Right ventricle myocardium inferior (tissue), 1 donor: ENCODE results near the gene CELSR1. TPM values are rescaled to one million over a fixed set of nuclear protein-coding genes. Genes with fewer than 3 reads are reported as not detected.
A peak's percentile ranks its signal among the peaks of the same experiment; 100 is the strongest.

Source experiments
- ATAC-seq: fragments of 200-7000 bp; cut with Tn5 transposase; one replicate; pipeline ENCODE4 v1.9.1; 2020; ENCODE audit warnings: mild to moderate bottlenecking, moderate library complexity
- DNase-seq: peaks from one replicate; pipeline ENCODE4 v3.0.0; 2021; ENCODE audit errors: missing footprints
- intact Hi-C: fragments of 100-400 bp; cut with DNase I; formaldehyde crosslinking; loops from one replicate; pipeline ENCODE4 v1.11.0; 2022
- total RNA-seq: library from RNA; stranded (reverse); fragmentation: NEBNext Ultra II Directional; extraction: Animal tissue kit (Norgen Biotek cat#: 25700); gene quantifications from one replicate; pipeline ENCODE4 v1.2.1, GENCODE V29; 2021
- donor health status: DM: no; HTN: yes; CAD: no; lungs with severe emphysema.

CELSR1 gene
- total RNA-seq, 1 donor from 2014 or later: 8.4 TPM

DNA sequence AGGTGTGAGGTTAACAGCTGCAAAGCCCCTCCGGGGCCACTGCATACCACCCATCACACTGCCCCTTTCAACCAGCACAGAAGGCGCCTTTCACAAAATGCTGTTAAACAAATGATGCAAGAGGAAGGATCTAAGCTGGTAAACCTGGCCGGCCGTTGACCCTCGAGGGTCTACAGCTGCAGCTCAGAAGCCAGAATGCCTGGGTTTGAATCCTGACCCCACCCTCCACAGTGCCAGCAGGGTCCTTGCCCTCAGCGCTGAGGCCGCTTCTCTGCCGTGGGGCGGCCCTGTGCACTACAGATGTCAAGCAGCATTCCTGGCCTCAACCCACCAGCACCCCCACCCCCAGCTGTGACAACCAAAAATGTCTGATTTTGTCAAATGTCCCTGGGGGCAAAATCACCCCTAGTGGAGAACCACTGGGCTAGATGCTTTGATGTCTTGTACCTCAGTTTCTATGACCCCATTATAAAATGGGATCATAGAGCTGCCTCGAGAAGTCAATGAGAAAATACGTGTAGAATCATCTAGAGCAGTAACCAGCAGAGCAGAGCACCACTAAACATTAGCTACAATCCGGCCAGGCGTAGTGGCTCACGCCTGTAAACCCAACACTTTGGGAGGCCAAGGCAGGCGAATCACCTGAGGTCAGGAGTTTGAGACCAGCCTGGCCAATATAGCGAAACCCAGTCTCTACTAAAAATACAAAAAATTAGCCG, 77.9 kb downstream of the CELSR1 start:
- intact Hi-C loops: loop anchor here (10.0 kb wide), 1 partner anchor 75 kb away; the partner anchor contains the start of gene CELSR1
- ATAC-seq (no peak), DNase-seq (no peak)

DNA sequence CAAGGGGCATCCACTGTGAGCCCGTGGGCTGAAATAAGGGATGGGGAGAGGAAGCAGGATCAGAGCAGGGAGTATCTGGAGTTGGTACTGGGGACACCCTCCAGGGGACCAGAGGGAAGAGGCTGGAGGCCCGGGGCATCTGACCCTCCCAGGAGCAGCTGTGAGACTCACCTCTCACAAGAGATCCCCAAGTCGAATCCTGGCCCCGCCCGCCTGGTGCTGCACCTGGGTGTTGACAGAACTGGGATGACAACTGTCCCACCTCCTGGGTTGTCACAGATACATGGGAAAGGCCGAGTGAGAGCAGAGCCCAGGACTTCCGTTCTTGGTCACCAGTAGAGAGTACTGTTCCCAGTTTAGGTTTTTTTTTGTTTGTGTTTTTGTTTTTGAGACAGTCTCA, 78.9 kb downstream of the CELSR1 start:
- intact Hi-C loops: loop anchor here (10.0 kb wide), 1 partner anchor 76 kb away; the partner anchor contains the start of gene CELSR1
- no peak for DNase-seq
- ATAC-seq: no peak

DNA sequence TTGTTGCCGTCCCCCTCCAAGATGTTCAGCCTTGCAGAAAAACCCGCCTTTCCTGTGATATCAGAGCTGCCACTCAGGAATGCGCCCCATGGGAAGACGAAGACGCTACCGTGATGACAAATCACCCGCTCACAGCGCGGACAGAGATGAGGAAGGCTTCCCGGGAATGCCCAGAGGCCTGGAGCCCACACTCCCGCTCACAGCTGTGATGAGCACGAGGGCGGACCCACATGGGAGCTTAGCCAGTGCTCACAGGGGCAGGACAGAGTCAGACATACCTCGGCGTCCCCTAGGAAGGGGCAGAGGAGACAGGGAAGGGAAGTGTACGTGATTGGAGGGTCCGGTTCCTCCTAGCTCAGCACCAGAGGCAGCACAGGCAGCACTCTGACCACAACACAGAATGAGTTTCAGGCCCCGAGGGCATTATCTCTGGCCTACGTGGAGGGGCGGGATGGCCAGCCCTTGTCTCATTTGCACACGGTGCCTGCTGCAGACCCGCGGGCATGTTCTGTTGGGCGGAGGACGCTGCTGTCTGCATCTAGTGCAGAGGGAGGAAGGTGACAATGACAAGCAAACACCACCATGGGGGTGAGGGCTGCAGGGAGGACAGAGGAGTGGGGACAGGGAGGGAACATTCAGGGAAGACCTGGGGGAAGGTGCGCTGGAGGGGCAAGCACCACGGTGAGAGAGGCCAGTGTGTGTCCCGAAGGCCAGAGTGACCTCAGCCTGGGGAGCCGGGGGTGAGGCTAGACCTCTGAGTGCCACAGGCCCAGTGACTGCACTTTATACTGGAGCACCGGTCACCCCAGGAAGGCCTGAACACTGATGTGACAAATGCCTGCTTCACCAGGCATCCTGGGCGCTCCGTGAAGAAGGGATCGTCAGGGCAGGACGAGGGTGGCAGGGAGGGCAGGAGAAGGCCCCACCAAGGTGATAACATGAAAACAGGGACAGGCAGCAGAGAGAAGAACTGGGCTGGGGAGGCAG, 79.6 kb downstream of the CELSR1 start:
- no peak for DNase-seq

DNA sequence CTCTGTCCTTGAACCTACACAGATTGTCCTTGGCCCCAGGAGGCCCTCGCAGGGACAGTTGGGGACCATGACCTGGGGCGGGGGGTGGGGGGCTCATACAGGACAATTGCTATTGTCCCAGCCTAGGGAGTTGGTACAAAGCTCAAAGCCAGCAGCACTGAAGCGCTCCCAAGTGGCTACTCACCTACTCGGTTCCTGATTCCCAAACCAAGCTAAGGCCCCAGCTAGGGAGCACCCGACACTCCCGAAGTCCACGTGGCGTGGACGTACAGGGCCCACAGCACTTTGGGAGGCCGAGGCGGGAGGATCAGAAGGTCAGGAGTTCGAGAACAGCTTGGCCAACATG, 80.6 kb downstream of the CELSR1 start:
- intact Hi-C loops: loop anchor here (10.0 kb wide), 1 partner anchor 78 kb away; the partner anchor contains the start of gene CELSR1
- DNase-seq (no peak), ATAC-seq (no peak)

More for the DNA sequence above, 79.6 kb downstream of the CELSR1 start:
- no peak for ATAC-seq
- intact Hi-C loops: loop anchor here (10.0 kb wide), 1 partner anchor 77 kb away; the partner anchor contains the start of gene CELSR1

DNA sequence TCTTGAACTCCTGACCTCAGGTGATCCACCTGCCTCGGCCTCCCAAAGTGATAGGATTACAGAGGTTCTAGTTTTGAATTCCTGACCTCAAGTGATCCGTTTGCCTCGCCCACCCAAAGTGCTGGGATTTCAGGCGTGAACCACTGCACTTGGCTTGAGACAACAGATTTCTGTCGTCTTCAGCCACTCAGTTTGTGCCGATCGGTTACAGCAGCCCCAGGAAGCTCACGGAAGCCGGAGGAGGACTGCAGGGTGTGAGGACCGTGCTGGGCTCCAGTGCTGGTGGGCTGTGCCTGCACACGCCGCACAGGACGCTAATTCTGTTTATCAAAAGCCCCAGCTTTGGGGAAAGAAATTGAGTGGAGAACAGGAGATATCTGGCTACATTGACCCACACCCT, 82.0 kb downstream of the CELSR1 start:
- intact Hi-C loops: loop anchor here (10.0 kb wide), 1 partner anchor 79 kb away; the partner anchor contains the start of gene CELSR1
- DNase-seq: no peak
- no peak for ATAC-seq

DNA sequence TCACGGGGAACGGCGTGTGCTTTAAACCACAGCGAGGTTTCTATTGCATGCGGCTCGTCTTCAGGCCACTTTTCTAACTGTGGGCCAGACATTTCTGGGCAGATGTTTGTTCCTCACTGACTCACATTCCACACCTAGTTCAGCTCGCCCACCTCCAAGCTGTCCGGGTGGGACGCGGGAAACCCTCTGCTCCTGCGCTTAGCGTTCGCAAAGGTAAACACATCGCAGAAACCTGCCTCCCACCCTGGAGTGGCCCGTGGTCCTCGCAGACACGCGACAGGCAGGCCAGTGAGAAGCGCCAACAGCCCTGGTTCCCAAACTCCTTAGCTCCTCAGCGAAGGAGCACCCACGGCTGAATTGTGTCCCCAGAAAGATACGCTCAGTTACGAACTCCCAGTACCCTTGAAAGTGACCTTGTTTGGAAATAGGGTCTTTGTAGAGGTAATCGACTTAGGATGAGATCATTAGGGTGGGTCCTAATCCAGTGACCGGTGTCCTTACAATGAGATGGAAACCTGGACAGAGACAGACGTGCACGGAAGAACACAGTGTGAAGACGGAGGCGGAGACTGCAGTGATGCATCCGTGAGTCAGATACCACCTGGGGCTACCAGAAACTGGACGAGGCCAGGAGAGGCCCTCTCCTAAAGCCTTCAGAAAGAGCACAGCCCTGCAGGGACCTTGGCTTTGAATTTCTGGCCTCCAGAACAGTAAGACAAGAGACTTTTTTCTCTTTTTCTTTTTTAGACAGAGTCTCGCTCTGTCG, 82.7 kb downstream of the CELSR1 start:
- ATAC-seq (no peak), DNase-seq (no peak)
- intact Hi-C loops: loop anchor here (10.0 kb wide), 1 partner anchor 80 kb away; the partner anchor contains the start of gene CELSR1

DNA sequence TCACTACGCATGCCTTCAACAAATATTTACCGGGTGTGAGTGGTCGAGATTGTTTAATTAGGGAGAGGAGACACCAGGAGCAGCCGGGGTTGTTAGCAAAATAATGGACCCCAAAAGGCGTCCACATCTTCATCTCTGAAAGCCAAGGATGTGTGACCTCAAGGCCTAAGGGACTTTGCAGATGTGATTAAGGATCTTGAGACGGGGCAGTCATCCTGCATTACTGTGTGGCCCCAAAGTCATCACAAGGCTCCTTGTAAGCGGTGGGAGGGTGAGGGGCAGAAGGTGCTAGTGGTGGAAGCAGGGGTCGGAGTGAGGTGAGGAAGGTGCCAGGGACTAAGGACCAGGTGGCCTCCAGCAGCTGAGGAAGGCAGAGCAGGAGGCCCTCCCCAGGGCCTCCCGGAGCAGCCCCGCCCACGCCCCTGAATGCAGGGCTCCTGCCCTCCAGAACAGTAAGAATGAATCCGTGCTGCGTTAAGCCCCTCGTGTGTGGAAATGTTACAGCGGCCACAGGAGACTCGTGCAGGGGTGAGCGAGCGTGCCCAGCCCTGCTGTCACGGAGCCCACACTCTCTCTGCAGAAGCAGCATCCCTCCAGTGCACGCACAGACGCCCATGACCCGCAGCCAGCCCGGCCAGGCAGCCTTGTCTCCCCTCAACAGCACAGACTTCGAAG, 83.5 kb downstream of the CELSR1 start:
- ATAC-seq (no peak), DNase-seq (no peak)
- intact Hi-C loops: loop anchor here (10.0 kb wide), 1 partner anchor 81 kb away; the partner anchor contains the start of gene CELSR1

DNA sequence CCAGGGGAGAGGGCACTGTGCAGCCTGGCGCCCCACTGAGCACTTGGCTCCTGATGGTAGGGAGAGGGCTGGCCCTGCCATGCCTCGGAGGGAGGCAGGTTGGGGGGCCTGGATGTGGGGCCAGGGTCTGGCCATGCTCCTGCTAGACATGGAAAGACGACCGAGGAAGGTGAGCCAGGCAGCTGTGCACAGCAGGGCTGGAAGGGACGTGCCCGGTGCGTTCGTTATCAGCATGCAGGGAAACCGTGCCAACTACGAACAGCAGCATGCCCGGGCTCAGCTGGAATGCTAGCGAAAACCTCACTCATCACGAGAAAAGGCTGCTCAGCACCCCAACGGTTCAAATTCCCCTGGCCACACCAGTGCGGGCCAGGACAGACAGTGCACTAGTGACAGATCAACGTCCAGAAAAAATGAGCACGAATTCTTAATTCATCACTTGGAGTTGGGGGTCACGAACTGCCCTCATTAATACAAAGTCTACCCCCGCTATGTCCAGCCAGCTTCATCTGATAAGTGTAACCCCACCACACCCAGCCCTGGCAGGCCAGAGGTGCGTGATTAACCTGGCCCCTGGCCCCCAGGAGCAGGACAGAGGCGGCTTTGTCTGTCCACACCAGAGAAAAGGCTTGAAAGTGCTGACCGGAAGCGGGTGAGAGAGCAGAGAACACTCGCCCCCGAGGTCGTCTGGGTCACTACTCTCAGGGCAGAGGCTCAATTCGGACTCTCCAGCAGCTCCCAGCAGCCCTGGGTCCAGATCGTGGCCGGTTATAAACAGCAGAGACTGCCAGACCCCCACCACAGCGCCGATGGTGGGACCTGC, 84.2 kb downstream of the CELSR1 start:
- intact Hi-C loops: loop anchor here (10.0 kb wide), 1 partner anchor 82 kb away; the partner anchor contains the start of gene CELSR1
- peak; percentile 64 for DNase-seq
- peak; percentile 47 for ATAC-seq

DNA sequence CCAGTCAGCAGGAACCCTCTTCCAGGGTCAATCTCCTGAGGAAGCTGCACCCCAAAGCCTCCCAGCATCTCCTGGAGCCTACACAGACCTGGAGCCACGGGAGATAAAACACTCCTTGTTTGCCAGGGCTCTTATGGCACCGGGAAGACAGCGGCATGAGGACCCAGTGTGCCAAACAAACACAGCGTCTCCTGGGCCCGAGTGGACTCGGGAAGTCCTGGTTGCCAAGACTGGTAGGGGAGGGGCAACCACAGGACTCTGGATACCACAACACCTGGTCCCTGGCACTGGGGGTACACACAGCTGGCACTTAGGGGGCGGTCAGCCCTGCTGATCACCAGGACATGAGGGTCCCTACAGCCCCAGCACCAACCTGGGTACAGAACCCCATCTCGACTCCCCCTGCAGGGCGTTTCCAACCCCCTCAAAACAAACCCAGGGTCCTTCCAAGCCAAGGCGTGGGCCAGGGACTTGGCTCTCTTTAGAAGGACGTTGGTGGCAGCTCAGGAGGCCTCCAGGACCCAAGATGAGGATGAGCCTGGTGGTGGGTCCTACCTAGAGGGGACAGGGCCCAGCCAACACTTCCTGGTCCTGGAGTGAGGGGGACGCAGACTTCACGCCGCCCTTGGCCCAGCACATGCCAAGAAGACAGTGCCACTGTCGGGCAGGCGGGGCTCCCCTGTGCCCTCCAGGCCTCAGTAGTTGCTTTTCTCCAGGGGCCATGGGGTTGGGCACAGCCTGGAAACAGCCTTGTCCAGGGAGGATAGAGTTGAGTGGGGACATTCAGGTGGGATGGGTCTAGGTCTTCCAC, 85.0 kb downstream of the CELSR1 start:
- DNase-seq: peak; percentile 59
- peak; percentile 67 for ATAC-seq
- intact Hi-C loops: loop anchor here (10.0 kb wide), 1 partner anchor 82 kb away; the partner anchor contains the start of gene CELSR1

DNA sequence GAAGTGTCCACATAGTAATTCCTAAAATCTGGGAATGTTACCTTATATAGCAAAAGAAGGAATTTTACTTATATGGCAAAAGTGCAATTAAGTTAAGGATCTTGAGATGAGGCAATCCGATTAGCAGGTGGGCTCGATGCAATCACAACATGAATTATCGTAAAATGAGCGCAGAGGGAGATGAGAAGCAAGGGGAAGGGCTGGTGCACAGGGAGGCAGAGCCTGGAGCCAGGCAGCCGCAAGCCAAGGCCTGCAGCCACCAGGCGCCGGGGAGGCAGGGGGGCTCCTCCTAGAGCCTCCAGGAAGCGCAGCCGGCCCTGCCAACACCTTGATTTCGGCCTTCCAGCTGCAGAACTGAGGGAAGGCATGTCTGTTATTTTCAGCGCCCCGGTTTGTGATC, 85.7 kb downstream of the CELSR1 start:
- ATAC-seq (no peak), DNase-seq (no peak)
- intact Hi-C loops: loop anchor here (10.0 kb wide), 1 partner anchor 83 kb away; the partner anchor contains the start of gene CELSR1

DNA sequence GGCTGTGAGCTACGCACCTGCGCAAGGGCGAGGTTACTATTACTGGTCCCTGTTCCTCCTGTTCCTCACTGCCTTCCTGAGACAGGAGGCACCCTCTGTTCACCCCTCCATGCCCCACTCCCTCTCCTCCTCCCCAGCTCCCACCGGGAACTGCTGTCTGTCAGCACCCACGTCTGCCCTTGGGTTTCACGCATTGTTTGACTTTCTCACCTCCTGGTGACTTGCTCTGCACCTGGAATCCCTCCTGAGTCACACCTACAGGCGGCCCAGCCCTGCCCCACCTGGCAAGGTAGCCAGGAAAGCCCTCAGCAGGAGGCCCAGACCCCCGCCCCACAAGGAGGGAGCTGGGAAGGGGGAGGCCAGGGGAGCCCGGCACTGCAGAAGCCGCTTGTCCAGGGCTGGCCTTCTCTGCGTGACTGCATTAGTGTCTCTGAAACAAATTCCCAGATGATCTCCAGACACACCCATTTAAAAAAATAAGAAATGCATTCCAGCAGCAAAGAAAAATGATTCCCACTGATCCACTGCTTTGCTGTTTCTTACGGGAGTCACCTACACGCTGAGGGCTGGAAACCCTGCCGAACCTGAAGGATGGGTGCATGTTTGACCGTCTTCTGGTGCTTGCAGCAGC, 86.4 kb downstream of the CELSR1 start:
- intact Hi-C loops: loop anchor here (10.0 kb wide), 1 partner anchor 84 kb away; the partner anchor contains the start of gene CELSR1
- ATAC-seq: no peak
- DNase-seq: no peak

DNA sequence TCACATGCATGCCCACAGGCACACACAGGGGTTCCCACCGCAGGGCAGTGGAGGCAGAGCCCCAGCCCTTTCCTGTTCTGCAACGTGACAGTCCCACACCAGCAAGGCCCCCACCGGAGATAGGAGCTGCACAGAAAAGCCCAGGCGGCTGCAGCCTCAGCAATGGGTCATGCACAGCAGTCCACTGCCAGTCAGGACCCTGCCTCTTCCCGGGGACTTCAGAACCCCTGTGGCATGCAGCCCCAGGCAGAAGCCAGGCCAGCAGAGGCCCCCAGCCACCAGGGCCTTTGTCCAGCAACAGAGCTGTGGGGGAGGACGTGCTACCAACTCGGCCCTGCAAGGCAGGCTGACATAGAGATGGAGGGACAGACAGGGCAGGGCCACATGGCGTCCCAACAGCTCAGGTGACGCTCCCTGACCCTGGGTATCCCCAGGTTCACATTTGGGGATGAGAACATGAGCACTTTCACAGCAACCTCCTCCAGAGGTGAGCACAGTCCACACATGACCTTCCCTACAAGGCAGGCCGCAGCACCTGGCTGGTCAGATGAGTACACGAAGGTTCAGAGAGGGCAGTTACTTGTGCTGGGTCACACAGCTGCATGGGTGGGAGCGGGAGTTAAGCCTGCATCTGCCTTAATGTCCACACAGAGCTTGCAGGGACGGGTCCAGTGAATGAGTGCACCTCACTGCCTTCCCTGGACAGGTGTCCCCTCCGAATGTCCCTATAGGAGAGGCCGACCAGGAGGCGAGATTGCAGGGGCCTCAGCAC, 87.3 kb downstream of the CELSR1 start:
- intact Hi-C loops: loop anchor here (10.0 kb wide), 1 partner anchor 85 kb away; the partner anchor contains the start of gene CELSR1
- DNase-seq (no peak), ATAC-seq (no peak)

DNA sequence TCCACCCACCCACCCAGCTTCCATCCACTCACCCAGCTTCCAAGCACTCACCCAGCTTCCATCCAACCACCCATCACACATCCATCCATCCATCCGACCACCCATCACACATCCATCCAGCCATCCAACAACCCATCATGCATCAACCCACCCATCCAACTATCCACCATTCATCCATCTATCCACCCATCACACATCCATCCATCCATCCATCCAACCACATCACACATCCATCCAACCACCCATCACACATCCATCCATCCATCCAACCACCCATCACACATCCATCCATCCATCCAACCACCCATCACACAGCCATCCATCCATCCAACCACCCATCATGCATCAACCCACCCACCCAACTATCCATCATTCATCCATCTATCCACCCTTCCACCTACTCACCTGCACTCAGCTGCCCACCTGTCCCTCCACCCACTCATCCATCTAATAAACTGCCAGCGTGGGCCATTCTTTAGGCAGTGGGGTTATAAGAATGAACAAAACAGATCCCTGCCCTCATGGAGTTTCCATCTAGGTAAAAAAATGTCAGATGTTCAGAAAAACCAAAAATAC, 88.2 kb downstream of the CELSR1 start:
- intact Hi-C loops: no loop called here
- no peak for ATAC-seq

DNA sequence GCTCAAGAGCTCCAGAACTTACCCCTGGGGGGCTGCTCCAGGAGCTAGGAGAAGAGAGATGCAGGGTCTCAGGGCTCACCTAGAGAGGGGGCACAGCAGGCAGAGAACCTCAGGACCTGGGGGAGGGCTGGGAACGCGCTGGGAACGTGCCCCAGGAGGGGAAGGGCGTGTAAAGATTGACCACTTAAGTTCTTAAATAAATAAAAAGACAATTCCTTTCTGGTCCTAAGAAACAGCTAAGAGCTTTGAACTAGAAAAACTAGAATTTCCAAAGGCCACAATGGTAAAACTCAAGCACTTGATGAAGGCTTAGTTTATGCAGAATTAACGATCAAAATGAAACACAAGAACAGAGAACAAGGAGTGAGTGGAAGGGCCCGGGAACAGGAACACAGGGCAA, 89.1 kb downstream of the CELSR1 start:
- DNase-seq (no peak), ATAC-seq (no peak)
- intact Hi-C loops: no loop called here

More for the DNA sequence above, 88.2 kb downstream of the CELSR1 start:
- no peak for DNase-seq

DNA sequence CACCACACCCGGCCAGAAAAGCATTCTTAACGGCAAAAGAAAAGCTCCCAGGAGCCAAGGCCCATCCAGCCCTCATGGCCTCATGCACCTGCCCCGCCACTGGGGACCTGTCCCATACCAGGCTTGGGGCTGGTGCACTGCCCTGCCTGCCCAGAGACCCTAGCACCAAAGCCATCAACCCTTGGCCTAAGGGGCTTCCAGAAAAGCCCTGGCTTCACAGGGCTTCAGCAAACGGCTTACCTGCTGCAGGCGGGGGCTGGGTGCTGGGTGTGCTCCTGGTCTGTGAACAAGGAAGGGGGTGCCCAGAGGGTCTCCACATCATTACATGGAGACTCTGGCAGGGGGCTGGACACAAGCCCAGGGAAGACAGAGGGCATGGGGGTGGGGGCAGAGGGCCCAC, 89.5 kb downstream of the CELSR1 start:
- DNase-seq (no peak), ATAC-seq (no peak)
- intact Hi-C loops: no loop called here
